Stimulated activated CD4-positive, alpha-beta T cell treated with anti-CD3 and anti-CD28 coated beads, Interleukin-15, amount 100 ng/mL, for 48 hours (primary cell): ENCODE results near the gene DGKZ.

ENCODE experiments used
- DNase-seq, 2 donors: peaks; one replicate each; pipeline ENCODE4 v3.0.0-alpha.2; 2020; ENCODE audit warnings: low read depth in 2 of 2

DGKZ gene

DNA sequence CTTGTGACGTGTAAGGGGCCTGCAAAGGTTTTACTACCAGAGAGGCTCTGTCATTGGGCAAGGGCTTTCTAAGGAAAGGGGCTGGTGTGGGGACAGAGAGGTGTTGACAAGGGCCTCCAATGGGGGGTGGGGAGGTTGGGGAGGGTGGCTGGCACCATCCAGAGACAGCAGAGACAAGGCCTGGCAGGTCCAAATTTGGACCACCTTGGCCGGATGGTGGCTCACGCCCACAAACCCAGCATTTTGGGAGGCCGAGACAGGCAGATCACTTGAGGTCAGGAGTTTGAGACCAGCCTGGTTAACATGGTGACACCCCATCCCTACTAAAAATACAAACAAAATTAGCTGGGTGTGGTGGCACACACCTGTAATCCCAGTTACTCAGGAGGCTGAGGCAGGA is 46.5 kb downstream of the DGKZ start:
- no peak for DNase-seq

DNA sequence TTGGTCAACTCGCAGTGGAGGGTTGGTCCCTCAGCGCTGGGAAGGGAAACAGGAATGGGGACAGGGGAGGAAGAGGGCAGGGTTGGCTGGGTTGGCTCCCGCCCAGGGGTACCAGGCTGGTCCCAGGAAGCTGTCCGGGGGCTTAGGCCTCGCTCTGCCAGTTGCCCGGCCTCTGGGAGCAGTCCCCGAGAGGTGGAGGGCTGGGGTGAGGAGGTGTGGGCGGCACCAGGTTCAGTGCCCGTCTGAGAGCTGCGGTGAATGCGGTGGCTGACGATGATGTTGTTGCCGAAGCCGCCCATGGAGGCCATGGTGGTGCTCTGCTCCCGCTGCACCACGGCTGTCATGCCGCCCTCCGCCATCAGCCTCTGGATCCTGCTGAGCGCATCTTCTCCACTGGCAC is 50.3 kb downstream of the DGKZ start:
- no peak for DNase-seq

DNA sequence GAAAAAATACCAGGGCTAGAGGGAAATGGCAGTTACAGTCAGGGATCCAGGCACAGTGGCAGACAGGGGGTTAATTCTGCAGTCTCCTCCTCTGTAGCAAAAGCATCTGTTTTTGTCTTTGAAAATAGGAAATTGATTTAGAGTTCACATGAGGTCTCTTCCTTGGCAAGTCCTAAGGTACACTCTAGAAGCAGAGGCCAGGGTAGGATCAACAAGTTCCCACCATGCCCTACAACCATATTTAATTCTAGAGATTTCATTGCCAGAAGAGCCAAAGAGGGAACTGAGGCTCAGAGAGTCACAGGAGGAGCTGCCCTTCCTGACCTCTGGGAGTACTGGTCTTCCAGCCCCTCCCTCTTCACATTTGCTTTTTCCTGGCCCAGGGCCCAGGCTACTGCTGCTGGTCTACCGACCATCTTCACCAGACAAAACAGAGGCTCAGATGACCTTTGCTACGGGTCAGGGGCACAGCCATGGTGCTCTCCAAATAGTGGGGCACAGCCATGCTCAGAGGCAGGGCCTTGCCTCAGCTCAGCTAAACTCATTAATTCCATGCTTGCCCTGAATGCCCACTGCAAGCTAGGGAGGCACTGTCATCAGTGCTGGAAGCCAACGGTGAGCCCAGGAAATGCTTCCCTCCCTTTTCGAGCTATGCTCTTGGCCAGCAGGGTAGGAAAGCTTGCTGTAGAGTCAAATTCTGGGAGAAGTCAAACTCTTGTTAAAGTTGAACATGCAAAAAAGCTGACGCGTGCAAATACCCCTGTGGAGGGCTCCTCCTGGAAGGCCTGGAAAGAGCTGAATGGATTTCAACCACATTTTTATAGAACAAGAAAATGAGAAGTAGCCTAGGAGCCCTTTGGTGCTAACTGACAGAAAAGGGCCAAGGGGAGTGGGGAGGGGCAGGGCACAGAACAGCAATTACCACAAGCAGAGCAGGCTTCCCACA is 56.0 kb downstream of the DGKZ start:
- no peak for DNase-seq

DNA sequence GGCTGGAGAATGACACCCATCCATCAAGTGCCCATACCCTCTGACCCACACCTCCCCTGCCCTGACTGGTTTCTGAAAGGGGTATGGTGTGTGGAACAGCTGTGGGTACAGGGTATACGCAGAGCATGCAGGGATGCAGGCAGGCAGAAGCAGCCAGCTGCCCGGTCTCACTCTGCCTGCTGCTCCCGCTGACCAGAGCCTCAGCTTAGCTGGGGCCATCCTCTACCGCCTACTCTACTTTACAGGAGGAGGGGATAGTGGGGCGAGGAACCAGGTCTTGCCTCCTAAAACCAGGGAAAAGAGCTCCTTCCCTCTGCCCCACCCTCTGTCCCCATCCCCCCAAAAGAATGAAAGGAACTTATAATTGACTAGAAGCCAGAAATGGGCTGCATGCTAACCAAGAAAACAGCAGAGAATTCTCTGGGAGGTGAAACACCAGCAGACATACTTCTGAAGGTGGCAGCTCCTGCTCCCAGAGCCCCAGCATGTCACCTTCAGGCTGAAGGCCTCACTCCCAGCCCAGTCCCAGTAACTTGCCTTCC is 57.3 kb downstream of the DGKZ start:
- no peak for DNase-seq

DNA sequence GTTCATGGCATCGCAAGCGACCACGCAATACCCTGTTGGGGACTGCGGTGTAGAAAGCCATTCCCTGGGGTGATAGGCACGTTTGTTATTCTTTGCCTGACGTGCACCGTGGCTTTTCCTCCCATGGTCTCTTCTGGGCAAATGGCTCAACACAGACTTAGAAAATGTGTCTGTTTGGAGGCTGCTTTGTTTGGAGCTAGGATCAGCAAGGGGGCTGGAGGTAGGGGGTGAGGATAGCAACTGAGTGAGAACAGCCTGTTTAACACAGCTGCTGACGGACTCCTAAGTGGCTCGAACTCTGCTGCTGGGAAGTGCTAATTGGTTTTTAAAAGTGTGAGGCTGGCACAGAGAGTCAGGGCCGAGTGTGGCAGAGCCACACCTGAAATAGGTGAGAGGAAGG is 60.4 kb downstream of the DGKZ start:
- DNase-seq: no peak

DNA sequence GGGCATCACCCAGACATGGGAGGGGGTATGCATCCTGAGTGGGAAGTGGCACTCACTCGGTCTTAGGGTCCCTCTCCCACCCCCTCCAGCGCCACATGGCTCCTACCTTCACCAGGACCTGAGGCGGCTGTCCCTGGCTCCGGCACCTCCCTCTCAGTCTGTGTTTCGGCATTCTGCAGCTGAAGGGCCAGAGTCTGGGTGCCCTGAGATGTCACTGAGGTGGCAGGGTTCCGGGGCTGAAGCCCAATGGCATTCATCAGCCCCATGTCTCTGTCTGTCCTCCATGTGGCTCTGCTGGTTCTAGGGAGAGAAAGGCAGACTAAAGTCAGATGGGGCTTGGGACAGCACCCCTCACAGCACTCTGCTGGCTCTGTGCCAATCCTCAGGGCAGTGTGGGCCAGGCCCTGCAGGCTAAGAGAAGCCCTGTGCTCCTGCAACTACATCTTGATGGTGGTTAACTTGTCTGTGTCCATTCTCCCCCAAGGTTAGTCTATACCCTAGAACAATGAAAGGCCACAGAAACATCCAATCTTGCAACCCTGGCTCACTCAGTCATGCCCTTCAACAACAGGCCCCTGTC is 61.2 kb downstream of the DGKZ start:
- no peak for DNase-seq

DNA sequence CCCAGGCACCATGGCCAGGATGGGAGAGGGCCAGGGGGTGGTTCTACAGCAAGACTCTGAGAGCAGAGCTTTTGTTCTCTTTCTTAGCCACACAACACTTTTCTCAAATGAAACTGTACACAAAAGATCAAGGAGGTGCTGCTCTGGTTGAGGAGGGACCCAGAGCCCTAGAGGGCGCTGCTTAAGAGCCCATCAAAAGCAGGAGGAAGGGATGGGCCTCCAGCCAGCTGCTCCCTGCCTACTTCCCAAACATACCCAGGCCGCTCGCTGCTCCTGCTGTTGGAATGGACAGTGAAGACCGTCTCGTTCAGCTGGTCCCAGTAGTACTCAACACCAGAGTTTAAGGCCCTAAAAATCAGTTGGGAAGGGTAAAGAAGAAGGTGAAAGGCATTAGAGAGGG is 62.8 kb downstream of the DGKZ start:
- no peak for DNase-seq

DNA sequence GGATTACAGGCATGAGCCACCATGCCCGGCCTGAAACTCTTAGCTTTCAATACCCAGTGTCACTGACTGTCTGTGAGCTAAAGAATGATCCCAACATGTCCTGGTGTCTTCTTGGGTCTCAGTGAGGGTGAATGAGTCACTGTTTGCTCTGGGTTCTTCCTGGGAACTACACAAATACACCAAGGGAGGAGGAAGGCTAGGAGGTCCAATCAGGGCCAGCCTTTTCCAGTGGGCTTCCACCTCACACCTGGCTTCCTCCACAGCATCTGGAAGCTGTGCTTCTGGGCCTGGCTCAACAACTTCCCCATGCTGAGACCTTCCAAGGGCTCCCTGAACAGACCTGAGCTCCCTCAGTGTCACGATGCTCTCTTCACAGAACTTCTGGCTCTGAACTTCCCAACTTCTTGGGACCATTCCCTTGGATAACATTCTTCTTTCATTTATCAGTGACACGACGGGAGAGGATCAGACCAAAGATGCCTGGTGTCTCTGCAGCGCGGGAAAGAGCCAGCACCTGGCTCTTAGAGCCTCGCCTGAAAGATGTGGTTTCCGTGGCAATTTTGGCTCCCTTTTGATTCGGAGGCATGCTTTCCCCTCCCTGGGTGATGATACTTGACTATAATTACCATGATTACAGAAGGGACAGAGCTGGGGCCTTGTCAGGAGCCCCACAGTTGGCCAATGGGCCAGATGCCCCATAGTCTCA is 66.7 kb downstream of the DGKZ start:
- no peak for DNase-seq

DNA sequence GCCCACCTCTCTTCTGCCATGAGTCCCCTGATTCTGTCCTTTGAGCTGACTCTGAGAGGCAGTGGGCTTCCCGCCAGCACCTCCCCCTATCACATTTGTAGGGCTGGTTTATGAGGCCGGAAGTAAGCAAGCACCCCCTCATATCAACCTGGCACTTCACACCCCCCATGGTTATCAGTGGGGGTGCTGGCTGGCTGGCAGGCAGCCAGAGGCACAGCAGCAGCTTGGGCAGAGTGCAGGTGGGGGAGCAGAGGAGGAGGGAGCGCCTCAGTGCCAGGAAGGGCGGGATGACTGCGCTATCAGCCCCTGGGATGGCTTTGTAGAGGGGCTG is 67.2 kb downstream of the DGKZ start:
- no peak for DNase-seq

DNA sequence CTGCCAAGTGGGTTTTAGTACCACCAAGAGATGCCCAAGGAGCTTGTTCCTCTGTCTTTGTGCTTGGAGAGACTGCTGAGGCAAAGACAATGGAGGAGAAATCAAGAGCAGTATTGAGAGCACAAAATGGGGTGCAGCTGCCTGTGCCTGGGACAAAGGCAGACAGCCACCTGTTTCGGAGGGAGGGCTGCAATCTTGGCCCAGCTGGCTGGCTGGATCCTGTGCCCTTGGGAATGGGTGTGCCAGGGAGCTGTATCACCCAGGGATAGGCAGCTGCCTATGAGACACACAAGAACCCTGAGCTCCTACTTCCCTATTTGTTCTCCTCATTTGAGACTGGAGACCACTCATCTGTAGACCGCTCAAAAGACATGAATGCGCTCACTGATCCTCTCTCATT is 67.6 kb downstream of the DGKZ start:
- DNase-seq: no peak

DNA sequence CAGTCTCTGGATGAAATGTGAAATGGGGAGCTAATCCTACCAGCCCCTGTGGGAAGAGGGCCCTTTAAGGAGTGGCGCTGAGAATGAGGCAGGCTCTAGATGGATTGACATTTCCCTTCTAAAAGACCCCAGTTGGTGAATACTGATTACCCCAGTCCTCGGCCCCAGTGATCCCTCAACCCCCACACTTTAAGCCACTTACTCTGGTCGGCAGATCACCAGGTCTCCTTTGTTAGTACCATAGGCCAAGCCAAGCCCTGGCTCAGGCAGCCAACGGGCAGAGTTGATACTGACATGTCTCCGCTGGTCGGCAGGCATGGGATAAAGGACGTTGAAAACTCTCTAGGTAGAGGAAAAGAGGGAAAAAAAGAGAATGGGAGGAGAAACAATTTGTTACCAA is 70.4 kb downstream of the DGKZ start:
- no peak for DNase-seq

DNA sequence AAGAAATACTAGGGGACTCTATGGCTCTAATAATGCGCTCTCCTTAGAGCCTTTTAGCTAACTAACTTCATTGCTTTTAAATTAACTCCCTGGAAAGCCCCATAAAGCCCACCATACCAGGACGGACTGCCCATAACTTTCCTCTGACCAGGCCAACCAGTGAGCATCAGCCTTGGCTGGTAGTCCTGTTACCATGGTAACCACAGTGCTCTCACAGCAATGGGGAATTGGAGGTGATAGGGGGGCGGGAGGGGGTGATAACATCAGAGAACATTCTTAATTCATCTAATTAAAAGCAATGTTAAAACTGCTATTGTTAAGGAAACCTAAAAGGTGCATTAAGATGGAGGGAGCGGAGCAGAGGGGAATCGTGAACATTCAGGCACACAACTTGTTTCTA is 71.5 kb downstream of the DGKZ start:
- no peak for DNase-seq

DNA sequence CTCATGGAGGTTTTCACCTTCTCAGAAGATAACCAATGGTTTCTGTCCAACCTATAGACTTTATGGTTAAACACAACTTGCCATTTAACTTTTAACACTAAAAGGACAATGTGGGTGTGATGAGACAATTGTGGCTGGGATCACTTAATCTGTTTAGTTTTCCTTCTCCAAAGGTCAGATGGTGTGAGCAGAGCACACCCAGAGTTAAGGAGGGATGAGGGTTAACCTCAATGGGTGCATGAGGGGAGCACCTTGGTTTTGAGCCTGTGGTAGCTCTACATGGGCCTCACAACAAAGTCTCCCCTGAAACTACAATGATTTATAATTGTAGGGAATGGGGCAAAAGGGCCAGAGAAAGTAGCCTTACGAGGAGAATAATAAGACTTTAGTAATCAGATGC is 73.2 kb downstream of the DGKZ start:
- DNase-seq: no peak

DNA sequence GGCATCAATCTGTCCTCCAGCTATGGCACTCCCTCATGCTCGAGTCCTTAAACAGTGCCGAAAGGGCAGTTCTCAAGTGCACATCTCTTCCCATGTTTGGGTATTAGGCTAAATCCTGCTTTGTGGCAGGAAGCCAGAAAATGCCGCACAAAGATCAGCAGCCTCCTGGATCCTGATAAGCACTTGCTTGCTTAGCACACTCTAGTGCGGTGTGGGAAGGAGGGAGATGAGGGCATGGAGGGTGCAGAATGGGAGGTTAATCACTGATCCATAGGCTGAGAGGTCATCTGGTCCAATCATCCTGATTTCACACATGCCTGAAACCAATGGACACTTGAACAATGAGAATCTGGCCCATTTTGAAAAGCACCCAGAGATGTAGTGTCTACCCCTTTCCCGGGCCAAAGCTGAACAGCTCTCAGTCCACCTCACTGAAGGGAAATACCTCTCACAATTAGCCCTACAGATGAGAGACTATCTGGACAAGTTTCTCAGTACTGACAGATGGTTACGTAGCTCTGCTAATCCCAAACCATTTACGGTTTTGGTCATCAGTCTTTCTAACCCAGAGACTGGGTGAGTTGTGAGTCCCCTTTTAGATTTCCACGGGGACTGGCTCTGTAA is 74.1 kb downstream of the DGKZ start:
- DNase-seq: no peak

DNA sequence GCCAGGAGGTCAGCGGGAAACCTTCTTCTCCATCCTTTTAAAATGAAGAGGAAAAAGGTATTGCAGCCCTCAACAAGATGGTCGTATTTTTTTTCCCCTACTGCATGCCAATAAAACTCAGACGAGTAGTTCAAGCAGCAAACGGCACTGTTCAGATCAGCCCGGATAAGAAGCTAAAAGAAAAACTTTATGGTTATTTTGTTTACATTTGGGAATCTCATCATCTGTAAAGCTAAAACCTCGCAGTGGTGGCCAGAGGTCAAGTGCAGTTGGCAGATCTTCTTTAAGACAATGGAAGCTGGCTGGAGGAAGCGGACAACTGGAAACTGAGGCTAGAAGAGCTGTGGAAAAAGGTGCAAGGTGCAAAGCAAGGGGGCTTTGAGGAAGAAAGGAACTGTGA is 75.3 kb downstream of the DGKZ start:
- DNase-seq: no peak

DNA sequence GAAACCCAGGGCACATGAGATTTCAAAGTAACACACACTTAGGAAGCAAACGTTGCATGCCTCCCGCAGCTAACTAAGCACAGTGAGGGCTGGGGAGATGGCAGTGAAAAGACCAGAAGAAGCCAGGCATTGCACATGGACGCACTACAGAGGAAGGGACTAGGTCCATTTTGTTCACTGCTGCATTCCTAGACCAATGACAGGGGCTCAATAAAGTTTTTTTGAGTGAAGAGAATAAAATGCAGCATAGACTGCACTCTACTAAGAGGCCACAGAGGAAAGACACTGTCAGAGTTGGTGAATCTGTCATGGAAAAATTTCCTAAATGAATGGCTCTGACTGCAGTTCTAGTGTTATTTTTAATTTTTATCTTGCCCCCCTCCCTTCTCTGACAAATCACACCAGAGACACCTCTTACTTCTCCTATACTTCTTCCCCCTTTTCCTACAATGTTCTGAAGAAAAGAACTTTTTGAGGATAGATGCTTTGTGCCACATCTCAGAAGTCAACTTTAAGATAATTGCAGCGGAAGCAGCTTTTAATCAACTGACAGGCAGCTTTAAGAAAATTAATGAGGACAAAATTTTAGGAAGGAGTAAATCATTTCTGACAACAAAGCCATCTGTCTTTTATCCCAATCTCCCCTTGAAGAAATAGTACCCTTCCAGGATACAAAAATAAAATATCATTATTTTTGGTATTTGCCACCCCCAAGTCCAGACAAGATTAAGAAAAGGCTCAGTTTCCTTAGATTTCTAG is 79.1 kb downstream of the DGKZ start:
- DNase-seq: no peak

DNA sequence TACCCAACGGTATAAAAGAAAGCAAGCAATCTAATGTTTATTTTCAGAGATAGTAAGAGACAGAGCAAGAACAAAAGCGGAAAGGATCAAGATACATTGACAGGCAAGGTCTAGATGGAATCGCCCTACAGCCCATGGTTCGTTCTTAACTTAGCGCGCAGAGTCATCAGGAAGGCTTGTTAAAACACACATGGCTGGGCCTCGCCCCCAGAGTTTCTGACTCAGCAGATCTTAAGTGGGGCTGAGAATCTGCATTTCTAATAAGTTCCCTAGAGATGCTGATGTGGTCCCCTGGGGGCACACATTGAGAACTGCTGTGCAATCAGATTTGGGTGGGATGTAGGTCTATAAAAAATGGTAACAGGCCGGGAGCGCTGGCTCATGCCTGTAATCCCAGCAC is 80.1 kb downstream of the DGKZ start:
- DNase-seq: no peak

DNA sequence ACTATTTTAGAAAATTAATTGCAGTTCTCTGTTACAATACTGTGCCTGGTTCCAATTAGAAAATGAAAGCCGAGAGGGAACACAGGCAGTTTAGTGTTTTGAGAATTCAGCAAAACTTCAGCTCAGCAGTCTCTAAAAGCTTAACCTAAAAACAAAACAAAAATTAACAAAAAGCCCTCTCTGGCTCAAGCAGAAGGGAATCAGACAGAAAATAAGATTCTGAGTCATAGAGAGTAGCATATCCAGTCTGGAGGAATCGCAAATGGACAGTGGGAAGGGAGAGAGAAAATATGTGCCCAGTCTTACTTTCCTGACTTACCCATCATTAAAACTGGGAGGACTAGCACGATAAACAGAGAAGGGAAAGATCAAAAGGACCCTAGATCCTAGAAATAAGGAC is 82.5 kb downstream of the DGKZ start:
- DNase-seq: no peak
